Measurements from ENCODE around the gene PHACTR3. TPM values are rescaled to one million over a fixed set of nuclear protein-coding genes. Genes with fewer than 3 reads are reported as not detected.
"Not testable (repeated sequence)": the region's sequence is repeated elsewhere in the genome, so short reads cannot be mapped to it uniquely, and the experiment has no call there.

The PHACTR3 gene
- total RNA-seq: 0.52 and 1.6 TPM in 2 replicates

DNA sequence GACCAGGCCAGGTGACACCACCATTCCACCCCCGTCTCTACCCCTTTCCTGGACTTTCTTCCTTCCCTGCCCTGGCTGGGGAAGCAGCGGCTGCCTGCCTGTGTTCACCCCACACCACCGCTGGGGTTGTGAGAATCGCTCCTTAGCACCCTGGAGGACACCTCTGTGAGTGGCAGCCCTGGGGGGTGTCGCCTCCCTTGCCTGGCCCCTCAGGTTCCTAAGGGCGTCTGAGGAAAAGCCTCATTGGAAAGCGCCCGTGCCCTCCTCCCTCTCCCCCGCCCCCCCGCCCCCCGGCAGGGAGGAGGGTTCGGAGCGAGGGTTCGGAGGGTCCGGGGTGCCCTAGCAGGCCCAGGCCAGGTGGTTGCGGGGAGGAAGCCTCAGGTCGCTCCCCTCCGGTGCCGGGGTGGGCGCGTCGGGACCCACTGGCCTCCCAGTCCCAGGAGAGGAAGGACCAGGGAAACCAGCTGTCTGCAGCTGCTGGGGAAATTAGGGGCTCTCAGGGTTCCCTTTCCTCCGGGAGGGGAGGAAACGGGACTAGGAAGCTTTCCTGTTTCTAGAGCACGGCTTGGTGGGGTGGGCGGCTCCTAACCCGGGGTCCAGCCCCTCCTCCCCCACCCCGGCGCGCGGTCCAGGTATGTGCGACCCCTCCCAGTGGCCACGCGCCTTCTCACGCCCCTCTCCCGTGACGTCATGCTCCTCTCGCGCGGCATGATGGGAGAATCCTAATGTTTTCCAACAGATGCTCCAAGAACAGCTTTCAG lies at the start of gene PHACTR3:
Gene PHACTR3, plus strand, starts transcription at position 760 of the 761 bp plus-strand sequence. CDS start 475 bp downstream, outside the sequence.
- DNase-seq (ENCODE audit: low read depth): no peak

DNA sequence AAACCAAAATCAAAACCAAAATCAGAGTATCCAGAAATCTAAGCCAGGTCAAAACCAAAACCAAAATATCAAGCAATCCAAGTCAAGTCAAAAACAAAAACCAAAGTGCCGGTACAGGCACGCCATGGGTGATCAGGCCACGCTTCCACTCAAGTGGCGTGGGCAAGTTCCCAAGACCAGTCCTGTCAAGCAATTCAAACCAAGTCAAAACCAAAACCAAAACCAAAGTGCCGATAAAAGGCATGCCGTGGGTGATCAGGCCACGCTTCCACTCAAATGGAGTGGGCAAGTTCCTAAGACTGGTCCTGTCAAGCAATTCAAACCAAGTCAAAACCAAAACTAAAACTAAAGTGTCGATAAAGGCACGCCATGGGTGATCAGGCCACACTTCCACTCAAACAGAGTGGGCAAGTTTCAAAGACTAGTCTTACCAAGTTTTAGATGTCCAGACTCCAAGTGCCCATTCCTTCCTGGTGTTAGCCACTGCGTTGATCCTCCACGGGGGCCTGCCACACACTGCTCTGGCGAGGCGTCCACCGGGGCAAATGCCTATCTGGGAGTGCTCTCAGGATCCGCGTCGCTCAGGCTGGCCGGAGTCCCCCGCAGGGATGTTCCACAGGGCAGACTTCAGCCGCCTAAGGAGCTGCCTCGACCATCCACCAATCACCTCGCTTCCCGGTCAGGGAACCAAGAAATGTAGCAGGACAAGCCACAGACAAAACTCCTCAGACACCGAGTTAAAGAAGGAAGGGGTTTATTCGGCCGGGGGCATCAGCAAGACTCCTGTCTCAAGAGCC lies 46.4 kb upstream of the PHACTR3 start:
- not testable (repeated sequence) for DNase-seq (ENCODE audit: low read depth)

- DNase-seq (ENCODE audit: low read depth): no peak
Observed at GRCh38 chr20:59559024-59559817, 45.1 kb upstream of the PHACTR3 start.

DNA sequence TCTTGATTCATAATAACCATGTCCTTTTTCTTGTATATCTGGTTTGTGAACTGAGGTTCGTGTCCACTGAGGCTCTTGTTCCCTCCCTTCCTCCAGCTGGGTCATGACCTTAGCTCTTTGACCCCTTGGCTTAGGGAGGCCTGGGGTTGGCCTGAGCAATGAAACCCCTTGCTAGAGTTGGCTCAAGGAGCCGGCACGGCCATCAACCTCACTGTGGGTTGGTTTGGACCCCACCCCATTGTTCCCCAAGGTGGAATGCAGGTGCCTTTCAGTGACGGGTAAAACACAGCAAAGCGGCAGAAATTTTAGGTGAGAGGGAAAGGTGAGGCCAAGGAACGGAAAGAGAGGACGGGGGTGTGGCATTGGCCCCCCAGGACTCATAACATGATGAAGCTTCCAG lies 44.5 kb upstream of the PHACTR3 start:
- DNase-seq (ENCODE audit: low read depth): no peak

DNA sequence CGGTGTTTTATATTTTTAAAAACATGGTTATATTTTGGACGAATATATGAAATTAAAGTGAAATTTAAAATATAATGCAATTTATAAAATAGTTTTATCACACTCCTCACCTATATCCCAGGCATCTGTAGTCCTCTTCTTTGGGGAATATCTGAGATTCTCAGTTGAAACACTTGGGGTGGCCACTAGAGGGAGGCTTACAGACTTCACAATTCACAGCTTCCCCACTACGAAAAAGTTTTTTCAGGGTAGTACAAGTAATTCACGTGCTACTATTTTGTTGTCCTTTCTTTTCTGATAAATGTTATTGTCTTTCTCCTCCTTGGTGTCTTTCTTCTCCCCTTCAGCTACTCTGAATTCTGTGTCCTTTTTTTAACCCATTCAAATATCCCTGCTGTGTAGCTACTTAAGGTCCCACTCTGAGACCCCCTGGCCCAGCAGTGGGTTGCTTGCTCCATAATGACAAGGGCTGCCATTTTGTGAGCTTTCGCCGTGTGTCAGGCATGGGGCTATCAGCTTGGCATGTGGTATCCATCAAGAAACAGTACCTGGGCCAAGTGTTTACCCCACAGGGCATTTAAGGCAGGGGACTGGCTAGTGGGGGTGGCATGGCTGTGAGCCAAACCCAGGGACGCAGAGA lies 43.6 kb upstream of the PHACTR3 start:
- DNase-seq (ENCODE audit: low read depth): peak; percentile 3

DNA sequence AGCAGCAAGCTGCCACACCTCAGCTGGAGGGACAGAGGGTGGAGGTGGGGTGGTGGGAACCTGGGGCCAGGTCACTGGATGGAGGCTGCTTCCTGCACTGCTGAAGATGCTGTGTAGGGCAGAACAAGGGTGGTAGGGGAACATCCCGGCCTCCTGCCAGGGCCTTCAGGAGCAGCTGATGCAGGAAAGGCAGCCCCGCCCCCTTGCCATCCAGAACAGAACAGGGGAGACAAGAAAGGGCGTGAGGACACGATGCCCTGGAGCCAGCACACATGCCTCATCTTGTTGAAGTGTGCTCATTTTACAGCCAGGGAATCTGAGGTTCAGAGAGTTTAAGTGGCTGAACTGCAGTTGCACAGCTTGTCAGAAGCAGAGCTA lies 43.1 kb upstream of the PHACTR3 start:
- no peak for DNase-seq (ENCODE audit: low read depth)

- no peak for DNase-seq (ENCODE audit: low read depth)
Observed at GRCh38 chr20:59561614-59562277, 42.6 kb upstream of the PHACTR3 start.

GRCh38 chr20:59564171-59564570 lies 40.2 kb upstream of the PHACTR3 start:
- no peak for DNase-seq (ENCODE audit: low read depth)

GRCh38 chr20:59564943-59565342 lies 39.4 kb upstream of the PHACTR3 start:
- DNase-seq (ENCODE audit: low read depth): no peak

DNA sequence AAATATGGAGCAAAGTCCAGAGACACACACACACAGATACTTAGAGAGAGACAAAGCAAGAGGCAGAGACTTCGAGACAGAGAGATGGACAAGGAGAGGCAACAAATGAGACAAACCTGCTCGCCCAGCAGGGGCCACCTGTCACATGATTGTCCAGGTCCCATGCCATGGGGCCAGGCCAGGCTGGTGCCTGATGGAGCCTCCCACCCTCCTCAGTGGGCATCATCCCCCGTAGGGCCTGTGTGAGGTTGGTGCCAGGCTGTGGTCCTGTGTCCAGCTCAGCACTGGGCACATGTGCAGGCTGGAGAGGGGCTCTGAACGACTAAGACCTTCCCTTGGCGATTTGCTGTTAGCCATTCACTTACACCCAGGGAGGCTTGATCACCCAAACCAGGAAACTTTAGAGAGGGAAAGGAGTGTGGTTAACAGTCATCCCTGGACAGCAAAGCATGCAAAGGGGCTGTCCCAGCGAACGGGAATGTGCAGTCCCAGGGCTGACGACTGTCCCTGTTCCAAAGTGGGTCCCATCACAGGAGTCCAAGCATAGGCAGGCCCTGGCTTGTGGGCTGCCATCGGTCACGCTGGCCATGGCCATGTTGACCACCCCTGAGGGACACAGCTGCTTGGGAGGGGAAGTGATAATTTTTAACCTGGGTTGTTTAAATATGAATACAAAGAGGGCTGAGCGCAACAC lies 38.4 kb upstream of the PHACTR3 start:
- no peak for DNase-seq (ENCODE audit: low read depth)

DNA sequence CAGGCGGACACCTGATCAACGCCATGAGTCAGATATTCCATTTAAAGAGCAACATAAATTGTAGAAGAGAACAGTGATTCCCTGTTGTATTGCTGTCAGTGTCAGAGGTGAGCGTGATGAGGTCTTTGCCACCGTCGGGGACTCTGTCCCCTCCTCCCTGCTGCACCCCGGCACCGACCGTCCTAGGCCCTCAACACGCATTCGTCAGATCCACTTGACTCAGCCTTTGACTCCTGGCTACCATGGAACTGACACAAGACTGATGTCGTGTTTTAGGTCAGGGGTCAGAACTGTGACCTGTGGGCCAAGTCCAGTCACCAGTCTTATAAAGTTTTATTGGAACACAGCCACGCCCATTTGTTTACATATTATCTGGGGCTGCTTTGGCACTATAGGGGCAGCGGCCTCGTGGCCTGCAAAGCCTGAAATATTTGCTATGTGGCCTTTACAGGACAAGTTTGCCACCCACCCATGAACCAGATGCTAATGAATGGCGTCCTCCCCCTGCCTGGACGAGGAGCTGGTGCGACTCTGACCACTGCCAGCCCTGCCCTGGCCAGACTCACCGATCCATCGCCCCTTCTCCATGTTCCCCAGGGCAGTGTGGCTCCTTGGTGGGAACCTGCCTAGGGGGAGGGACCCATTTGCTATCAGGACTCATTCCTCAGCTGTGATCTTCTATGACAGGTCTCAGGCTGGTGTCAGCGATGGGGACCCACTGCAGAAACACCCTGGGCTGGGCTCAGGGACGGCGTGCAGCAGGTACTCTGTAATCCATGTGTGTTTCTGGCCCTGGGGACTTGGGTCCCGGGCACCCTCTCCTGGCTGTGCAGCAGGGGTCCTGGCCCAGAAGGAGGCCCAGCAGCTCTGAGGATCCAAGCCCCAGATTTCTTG lies 37.5 kb upstream of the PHACTR3 start:
- DNase-seq (ENCODE audit: low read depth): no peak

DNA sequence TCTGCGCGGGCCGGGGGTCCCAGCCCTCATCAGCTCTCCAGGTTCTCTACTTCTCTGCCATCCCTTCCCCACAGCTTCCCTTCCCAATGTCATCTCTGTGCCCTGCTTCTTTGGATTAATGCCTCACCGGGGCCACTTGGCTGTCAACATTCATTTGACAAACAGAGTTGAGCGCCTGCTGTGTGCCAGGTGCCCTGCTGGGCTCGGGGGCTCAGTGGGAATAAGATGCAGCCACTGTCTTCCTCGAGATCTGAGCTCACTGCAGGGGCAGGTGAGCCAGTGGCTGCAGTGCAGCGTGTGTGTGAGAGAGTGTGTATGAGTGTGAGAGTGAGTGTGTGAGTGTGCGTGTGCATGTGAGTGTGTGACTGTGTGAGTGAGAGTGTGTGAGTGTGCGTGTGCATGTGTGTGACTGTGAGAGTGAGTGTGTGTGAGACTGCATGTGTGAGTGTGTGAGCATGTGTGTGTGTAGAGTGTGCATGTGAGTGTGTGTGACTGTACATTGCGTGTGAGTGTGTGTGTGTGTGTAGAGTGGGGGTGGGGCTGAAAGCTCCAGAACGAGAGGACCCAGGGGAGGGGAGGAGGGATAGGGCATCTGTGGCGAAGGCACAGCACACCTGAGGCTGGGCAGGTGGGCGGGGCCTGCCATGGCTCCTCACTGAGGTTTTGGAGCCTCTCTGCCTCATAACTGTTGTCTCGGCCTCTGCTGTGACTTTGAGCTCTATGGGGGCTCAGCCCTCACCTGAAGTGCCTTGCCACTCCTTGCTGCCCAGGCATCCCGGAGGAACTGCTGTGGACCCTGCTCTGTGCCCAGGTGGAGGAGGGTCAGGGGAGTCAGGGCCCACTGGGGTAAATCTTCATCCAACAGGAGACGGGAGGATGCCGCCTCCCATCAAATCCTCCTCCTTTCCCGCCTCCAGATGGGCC lies 36.5 kb upstream of the PHACTR3 start:
- DNase-seq (ENCODE audit: low read depth): no peak

DNA sequence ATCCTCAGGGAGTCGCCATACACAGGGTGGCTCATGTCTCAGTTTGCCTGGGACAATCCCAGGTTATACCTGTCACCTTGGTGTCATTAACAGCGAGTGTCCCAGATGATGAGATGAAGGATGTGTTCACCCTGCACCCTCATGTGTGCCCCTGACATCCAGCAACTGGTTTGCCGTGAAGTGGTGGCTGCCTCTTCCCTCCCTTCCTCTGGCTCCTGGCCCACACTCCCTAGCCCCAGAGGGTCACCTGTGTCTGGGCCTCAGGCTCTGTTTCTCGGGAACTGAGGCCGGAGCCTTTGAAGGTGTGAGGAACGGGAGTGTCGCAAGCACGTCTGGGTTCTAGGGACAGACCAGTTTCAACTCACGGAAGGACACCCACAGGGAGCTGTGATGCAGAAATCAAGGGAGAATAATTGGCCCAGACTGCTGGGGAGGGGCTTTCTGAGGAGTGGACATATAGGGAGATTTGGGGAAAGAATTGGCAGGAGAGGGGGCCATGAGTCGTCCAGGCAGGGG lies 35.8 kb upstream of the PHACTR3 start:
- DNase-seq (ENCODE audit: low read depth): no peak

- DNase-seq (ENCODE audit: low read depth): no peak
Observed at GRCh38 chr20:59569305-59569704, 35.0 kb upstream of the PHACTR3 start.

DNA sequence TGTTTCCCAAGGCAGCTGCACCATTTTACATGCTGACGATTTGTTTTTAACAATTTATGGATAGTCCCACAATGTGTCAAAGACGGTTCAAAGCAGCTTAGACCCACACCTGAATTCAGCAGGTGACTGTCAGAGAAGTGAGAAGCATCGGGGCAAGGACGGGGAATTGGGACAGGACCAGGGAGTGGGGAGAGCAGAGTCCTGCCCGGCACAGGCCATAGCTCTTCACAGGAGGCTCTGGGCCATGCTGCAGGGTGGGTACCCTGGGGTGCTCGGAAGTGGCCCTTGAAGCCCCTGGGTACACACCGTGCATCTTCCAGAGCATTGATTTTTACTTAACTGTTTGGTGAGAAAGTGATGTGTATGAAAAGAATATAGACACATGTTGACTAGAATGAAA lies 33.2 kb upstream of the PHACTR3 start:
- no peak for DNase-seq (ENCODE audit: low read depth)

DNA sequence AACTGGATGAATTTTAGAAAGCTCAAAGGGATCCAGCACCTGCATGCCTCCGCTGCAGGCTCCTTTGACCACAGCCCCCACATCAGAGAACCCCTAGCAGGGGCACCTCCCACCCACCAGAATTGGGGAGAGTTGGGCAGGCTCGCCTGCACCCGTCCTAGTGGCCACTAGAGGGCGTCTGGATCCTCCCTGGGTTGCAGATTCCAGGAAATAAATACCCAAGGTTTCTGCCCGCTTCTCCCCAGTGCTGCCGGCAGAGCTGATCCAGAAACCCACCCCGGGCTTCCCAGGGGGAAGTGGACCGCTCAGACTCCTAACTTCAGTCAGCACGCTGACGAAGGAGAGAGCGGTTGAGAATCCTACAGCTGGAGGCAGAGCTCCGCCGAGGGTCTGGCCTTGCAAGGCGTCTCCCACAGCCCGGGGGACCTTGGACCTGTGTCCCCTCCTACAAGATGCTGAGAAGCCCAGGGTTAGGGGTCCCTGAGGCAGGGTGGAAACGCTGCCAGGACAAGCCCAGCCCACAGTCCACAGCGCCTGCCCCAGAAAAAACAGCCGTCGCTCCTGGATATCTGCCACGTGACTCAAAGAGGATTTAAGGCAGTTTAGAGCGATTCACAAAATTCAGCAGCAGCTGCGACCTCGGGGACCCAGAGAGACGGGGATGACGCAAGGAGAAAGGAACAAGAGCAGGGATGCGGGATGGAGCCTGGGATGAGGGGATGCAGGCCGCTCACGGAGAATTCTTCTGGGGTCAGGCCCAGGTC lies 32.6 kb upstream of the PHACTR3 start:
- peak; percentile 27 for DNase-seq (ENCODE audit: low read depth)

DNA sequence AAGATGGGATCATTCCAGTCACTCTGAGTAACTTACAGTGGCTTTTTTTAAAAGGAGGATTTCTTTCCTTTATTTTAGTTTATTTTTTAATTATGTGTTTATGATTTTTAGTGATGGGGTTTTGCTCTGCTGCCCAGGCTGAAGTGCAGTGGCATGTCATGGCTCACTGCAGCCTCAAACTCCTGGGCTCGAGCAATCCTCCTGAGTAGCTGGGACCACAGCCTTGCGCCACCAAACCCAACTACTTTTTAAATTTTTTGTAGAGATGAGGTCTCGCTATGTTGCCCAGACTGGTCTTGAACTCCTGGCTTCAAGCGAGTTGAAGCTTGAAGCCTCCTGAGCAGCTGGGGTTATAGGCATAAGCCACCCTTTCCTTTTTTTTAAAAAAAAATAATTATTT lies 31.8 kb upstream of the PHACTR3 start:
- DNase-seq (ENCODE audit: low read depth): no peak

GRCh38 chr20:59573837-59574236 lies 30.5 kb upstream of the PHACTR3 start:
- no peak for DNase-seq (ENCODE audit: low read depth)
